HG02678 (cell line): ENCODE data around the gene DEK.

ENCODE experiments used
- ATAC-seq: cut with Tn5 transposase; IDR thresholded peaks from one replicate; pipeline ENCODE4 v1.9.1; 2021; ENCODE audit warnings: mild to moderate bottlenecking, moderate library complexity; ENCODE audit not compliant: unreplicated experiment

Gene DEK

DNA sequence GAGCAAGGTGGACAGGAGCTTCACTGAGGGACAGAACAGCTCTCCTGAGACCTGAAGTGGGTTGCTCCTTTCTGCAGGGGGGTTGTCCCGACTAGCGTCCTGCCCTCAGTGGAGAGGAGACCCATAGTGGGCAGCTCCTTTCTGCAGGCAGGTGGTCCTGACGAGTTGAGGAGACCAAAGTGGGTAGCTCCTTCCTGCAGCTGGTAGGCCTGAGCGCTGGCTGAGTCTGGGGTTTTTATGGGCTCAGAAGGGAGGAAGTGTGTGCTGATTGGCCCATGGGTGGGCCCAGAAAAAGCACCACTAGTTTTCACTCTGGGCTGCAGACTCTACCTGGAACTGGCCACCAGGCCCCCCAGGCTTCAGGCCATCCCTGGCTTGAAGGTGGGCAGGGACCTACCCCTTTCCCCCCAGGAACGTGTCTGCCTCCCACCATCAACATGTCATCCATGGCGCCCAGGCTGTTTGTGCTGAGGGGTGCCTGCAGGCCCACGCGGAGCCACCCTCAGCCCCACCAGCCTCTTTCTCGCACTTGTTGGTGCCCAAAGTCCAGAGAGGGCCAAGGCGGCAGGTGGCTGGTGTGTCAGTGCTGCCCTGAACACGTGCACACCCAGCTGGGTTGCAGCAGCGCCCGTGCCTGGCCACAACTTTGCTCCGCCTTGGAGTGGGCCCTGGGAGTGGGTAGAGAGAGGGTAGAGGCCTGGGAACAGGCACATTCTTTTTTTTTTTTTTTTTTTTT is 1.6 kb upstream of the DEK start:
- no peak for ATAC-seq

DNA sequence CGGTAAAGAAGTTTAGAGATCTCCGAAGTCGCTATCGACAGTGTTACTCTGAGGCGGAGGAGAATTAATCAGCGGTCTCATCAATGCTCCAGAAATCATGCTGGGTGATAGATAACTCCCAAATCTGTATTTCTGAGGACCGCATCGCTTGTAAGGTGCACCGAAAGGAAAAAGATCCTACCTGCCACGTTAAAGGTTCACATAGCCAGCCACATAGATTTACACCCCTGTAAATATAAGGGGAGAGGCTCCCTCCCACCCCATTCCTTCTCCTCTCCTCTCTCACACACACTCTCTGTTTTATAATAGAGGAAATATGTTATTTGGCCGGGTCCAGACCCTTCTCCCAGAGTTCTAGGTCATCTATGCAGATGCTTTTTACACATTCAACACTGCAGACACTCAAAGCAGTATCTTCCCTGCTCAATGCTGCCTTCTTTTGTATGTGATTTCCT is 620 bp upstream of the DEK start:
- no peak for ATAC-seq

- peak; percentile 0 for ATAC-seq
Measured at GRCh38 chr6:18263418-18264218, 712 bp downstream of the DEK start.

- ATAC-seq: peak; percentile 61
Measured at GRCh38 chr6:18262702-18263417, 1.5 kb downstream of the DEK start.

DNA sequence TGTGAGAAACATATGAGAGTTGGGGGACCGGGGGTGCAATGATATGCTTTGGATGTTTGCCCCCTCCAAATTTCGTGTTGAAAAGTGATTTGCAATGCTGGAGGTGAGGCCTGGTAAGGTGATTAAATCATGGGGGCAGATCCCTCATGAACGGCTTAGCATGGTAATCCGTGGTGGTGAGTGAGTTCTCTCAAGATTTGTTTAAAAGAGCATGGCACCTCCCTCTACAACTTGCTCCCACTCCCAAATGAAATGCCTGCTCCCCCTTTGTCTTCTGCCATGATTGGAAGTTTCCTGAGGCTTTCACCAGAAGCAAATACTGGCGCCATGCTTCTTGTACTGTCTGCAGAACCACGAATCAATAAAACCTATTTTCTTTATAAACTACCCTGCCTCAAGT is 2.5 kb downstream of the DEK start:
- no peak for ATAC-seq

DNA sequence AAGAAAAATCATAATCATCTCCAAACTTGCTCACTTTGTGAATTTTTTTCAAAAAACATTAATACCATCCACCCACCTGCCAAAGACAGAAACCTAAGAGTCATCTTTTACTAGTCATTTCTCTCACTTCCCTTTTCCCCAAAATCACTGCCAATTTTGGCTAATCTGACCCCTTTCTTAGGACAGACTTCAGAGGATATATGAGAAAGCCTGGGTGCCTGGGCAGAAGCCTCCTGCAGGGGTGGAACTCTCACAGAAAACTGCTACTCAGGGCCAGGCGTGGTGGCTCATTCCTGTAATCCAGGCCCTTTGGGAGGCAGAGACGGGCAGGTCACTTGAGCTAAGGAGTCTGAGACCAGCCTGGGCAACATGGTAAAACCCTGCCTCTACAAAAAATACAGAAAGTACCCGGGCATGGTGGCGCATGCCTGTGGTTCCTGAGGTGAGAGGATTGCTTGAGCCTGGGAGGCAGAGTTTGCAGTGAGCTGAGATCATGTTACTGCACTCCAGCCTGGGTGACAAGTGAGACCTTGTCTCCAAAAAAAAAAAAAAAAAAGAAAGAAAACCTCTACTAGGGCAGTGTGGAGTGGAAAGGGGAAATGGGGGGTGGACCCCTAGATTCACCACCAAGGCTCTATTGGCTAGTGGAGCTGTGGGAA is 3.8 kb downstream of the DEK start:
- peak; percentile 32 for ATAC-seq

- ATAC-seq: no peak
Measured at GRCh38 chr6:18259675-18260447, 4.5 kb downstream of the DEK start.

GRCh38 chr6:18254793-18255192 is 9.5 kb downstream of the DEK start:
- ATAC-seq: no peak

- no peak for ATAC-seq
Measured at GRCh38 chr6:18253635-18254034, 10.7 kb downstream of the DEK start.

DNA sequence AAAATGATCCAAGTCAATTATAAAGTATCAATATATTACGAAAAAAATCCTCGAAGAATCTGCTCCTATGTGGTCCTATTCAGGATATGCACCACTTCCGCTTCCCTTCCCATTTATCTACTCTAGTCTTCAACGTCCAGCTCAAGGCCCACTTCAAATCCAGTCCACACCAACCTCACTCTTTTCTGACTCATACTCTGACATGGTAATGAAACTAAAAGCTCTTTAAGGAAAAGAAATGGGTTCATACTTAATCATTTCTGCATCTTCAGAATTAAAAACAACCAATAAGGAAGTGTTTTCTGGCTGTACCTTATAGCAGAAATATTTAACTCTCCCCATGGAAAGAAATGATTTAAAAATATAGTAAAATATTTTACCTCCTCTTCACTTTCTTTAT is 15.1 kb downstream of the DEK start:
- no peak for ATAC-seq

GRCh38 chr6:18248698-18249097 is 15.6 kb downstream of the DEK start:
- no peak for ATAC-seq

DNA sequence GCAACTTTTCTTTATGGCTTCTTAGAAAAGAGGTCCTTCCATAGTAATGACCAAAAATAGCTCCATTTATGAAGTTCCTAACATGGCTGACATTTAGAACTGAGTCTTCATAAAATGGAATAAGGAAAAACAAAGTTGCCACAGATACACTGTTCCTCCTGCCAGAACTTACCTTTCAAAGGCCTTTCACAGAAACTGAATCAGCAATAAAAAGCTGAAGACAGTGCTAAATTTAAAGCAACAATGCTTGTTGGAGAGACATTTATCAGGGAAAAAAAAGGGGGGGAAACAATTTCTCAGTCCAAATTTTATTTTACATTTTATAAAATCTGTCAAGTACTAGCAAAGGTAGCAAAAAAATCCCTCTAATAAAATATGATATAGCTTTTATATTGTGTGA is 17.3 kb downstream of the DEK start:
- no peak for ATAC-seq

- no peak for ATAC-seq
Measured at GRCh38 chr6:18246205-18246604, 18.1 kb downstream of the DEK start.

DNA sequence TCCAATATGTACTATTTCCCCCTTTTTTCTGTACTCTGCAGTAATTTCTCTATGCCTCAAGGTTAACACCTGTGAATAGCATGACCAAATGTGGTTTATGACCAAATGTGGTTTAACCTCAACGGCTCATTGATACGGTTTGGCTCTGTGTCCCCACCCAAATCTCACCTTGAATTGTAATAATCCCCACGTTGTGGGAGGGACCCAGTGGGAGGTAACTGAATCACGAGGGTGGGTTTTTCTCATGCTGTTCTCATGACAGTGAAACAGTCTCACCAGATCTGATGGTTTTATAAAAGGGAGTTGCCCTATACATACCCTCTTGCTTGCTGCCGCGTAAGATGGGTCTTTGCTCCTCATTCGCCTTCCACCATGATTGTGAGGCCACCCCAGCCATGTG is 18.7 kb downstream of the DEK start:
- no peak for ATAC-seq

- ATAC-seq: no peak
Measured at GRCh38 chr6:18245079-18245478, 19.3 kb downstream of the DEK start.

- no peak for ATAC-seq
Measured at GRCh38 chr6:18244251-18244650, 20.1 kb downstream of the DEK start.

GRCh38 chr6:18243302-18243893 is 20.9 kb downstream of the DEK start:
- no peak for ATAC-seq

- ATAC-seq: no peak
Measured at GRCh38 chr6:18242062-18242851, 22.1 kb downstream of the DEK start.
